Activated CD4-positive, alpha-beta T cell treated with anti-CD3 and anti-CD28 coated beads, Interleukin-2, Interleukin-4, amounts not matched to agents 100 ng/mL and 50 ng/mL, durations not matched to agents 16 hours and 8 hours (primary cell): ENCODE results near the gene RYR3.

Source experiments
- DNase-seq: peaks from one replicate; pipeline ENCODE4 v3.0.0-alpha.2; 2020; ENCODE audit warnings: low spot score

RYR3 gene

GRCh38 chr15:33716025-33716424 lies 405.3 kb downstream of the RYR3 start:
- peak; percentile 42 for DNase-seq

DNA sequence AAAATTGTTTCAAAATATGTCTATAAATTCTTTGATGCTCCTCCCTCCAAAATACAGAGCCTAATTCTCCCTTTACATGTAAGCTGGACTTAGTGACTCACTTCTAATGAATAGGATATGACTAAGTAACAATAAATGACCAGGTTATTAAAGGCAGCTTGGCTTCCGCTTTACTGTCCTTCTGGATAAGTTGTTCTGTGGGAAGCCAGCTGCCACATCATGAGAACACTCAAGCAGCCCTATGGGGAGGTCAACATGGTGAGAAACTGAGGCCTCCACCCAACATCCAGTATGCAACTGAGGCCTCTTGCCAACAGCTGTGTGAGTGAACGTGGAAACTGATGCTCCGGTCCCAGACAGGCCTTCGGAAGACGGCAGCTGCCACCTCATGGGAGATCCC lies 410.2 kb downstream of the RYR3 start:
- no peak for DNase-seq

DNA sequence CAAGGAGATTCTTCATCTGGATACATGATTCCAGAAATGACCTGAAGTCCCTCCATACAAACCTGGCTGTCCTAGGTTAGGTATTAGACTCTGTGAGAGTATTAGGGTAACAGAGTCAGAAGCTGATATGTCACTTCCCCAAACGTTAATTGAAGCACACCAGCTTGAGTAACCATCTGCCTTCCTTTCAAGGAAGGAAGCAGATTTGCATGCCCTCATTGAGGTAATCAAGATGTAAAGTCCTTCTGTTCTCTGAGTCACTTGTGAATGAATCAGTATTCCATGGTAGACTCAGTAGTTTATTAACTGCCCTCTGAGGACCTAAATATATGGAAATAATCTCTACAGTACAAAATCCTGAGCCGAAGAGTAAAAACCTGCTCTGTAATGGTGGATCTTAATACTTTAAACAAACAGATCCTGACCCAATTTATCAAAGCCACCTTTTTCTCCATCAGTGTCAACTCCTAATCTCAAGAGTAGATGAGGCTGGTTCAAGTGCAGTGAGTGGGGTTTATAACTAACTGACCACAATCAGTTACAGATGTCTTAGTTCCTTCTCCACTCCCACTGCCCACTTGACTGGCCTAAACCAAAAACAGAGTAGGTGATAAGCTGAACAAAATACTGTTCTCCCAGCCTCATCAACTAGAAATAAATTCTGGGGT lies 411.4 kb downstream of the RYR3 start:
- DNase-seq = no peak

DNA sequence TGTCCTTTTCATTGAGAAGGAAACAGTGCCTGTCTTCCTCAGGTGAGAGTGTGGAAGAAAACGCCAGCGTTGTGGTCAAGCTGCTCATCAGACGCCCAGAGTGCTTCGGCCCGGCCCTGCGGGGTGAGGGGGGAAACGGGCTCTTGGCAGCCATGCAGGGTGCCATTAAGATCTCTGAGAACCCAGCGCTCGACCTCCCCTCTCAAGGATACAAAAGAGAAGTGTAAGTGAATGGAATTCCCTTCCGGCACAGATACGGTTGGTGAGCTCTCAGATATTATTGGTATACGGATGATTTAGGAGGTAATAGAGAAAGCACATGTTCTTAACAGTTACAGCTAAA lies 411.9 kb downstream of the RYR3 start:
- DNase-seq = no peak

- no peak for DNase-seq
Measured at GRCh38 chr15:33724321-33725036, 413.7 kb downstream of the RYR3 start.

DNA sequence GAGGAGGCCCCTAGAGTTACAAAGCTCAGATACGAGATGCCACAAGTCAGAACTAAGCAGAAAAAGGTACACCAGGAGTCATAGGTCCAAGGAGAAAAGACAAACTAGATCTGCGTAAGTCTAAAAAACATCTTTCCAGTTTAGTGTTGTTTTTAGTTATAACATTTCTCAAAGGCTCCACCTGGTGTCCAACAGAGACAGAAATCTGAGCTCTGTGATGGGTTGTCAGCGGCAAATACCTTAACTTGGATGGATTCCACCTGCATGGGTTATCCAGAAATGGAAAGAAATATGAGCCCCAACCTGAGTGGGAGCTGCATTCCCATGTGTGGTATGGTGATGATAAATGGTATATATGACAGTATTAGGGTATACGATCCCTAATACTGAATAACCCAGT lies 418.9 kb downstream of the RYR3 start:
- no peak for DNase-seq

- no peak for DNase-seq
Measured at GRCh38 chr15:33730815-33731214, 420.0 kb downstream of the RYR3 start.

DNA sequence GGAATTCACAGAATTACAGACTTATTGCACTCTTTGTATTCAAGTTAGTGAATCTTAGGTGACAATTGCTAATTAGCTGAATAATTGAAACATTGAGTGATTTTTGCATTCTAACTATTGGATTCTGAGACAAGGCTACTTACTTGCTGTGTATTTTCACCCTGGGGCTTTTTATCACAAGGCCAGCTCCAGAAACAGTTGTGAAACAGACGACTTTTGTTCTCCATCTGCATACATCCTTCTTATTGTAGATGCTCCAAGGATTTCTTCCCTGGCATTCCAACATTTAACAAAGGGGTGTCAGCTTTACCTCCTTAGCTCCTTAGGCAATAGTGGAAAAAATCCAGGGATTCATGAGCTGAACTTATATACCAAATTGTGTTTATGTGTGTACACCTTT lies 424.4 kb downstream of the RYR3 start:
- no peak for DNase-seq

GRCh38 chr15:33735637-33736247 lies 425.0 kb downstream of the RYR3 start:
- DNase-seq = peak; percentile 19

DNA sequence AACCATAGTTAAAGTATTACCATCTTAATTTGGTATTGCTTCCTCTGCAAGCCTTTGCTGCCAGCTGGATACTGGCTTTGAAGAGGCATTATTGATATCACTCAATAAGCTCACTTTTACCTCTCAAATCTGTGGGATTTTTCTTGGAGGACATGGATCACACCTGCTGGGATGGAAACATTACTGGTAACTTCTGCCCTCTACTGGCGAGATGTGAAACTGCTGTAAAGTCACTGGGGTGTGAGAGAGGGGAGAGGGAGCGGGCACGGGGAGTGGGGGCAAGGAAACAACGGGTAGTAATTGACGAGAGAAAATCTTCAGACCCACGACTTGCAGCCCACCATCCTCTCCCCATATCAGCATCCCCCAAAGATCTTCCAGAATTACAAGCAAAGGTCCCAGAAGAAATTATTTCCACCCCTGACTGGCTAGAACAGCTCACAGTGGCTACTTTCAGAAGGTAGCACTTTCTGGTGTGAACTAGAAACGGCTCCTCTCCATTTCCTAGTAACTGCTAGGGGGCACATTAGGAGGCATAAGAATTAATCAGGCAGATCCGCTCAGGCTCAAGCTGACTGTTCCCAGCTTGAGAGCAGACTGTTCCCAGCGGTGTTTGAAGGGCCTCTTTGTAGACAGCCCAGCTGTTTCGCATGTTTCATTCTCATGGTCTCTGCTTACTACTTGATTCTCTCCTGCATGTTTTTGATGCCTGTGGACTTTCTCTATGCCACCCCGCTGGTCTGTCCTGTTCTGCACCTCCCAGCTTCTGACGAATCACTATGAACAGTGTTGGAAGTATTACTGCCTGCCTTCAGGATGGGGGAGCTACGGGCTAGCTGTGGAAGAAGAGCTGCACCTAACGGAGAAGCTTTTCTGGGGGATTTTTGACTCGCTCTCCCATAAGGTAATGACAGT lies 427.2 kb downstream of the RYR3 start:
- DNase-seq = peak; percentile 39

DNA sequence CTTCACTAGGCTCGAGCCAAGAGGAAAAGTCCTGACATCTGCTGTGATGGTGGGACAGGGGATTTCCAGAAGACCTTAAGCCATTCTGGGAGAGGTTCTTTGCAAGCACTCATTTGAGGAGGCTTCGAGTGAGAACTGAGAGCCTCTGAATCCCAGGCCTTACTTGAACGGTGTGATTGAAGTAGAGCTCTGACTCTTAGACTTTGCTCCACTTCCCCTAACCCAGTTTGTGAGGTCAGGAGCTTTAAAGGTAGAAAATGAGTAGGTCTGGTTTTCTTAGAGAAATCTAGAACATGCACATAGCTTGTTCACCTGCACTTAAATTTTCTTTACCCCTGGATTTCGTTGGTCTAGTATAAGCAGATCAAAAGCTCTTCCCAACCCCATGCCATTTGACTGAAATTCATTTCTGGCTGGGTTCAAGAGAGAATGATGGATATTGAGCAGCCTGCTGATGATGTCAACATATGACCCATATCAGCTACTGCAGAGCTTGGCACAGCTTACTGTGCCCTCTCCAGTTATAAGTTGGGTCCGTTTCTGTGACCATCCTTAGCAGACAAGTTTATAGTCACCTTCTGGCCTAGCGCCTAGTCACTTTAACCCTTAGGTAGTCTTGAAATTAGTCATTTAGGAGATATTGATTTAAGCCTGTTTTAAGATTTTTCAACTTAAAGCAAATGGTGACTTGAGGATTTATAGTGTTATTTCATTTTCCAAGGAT lies 428.3 kb downstream of the RYR3 start:
- DNase-seq = peak; percentile 61

- no peak for DNase-seq
Measured at GRCh38 chr15:33742306-33742705, 431.5 kb downstream of the RYR3 start.

DNA sequence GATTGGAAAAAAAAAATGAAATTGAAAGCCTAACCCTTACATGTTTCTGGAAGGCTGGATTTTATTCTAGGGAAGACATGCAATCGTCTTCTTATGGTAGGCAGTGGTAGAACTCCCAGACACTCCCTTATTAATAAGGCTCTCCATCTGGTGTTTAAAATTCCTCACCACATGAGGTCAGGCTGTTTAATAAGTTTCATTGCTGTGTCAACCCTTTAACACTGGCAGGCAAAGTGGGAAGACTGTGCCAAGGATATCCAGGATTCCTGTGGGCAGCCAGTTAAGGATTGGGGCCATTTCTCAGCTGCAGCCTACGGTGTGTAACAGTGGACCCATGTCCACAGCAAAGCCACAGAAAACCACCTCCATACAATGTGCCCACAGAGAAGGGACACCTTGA lies 432.0 kb downstream of the RYR3 start:
- DNase-seq = no peak

DNA sequence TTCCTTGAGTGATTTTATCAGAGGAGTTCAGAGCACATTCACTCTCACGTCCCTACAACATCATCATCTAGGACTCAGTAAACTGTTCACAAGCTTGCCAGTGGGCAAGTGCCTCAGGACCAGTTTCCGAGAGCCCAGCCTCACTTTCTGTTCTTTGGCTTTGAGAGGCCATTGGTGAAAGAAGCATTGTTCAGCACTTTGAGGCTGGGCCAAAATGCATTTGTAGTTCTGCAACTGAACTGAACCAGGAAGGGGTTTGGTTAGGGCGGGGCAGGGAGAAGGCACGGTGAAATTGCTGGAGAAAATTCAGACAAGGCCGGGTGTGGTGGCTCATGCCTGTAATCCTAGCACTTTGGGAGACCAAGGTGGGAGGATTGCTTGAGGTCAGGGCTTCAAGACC lies 435.4 kb downstream of the RYR3 start:
- no peak for DNase-seq

- DNase-seq = no peak
Measured at GRCh38 chr15:33753012-33753411, 442.2 kb downstream of the RYR3 start.

DNA sequence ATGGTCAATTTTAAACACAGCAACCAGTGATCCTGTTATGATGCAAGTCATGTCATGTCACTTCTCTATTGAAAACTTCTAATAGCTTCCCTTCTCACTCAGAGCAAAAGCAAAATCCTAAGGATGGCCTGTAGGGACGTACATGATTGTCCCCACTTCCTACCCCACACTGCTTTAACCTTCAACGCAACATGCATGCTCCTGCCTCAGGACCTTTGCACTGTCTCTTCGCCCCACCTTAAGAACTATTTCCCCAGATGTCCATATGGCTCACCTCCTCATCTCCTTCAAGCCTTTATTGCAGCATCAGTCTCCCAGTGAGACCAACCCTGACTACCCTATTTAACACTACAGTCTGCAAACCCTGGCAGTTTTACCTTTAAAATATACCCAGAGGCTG lies 443.5 kb downstream of the RYR3 start:
- DNase-seq = no peak

GRCh38 chr15:33756961-33757360 lies 446.2 kb downstream of the RYR3 start:
- no peak for DNase-seq

GRCh38 chr15:33757516-33758232 lies 446.9 kb downstream of the RYR3 start:
- DNase-seq = no peak

DNA sequence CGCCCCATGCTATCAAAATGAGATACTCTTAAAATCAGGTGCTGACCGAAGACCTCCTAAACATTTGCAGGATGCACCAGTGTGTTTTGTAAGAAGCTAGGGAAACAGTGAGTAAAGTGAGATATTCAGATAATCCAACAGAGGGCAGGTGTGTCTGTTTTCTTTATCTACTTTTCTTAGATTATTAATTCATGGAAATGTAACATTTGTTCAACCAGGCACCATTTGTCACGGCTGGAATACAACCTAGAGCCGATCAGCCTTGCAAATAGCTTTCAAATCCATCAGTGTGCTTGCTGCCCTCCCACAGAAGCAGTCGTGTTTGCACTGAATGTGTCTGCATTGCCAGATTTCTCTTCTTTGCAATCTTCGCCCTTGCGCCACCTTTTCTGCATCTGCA lies 455.6 kb downstream of the RYR3 start:
- DNase-seq = no peak

DNA sequence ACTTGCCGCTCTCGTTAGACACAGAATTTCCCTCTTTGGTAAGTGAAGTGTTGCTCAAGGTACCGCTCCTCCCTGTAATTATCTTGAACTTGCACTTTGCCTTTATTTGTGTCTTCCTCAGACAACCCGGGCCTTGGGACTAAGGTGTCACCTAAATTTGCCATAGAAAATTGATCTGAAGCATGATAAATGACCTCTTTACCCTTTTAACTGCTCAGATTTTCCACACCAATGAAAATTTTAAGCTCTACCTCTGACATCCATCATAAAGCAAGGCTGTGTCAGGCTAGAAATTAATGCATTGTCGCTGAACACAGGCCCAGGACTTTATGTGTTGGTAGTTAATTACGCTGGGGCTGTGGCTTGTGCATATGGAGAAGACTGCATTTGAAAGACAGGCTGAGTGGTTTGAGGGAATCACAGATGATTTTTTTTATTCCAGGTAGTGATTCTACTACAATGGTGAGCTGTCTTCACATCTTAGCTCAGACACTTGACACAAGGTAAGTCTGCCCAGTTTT lies 458.0 kb downstream of the RYR3 start:
- no peak for DNase-seq

DNA sequence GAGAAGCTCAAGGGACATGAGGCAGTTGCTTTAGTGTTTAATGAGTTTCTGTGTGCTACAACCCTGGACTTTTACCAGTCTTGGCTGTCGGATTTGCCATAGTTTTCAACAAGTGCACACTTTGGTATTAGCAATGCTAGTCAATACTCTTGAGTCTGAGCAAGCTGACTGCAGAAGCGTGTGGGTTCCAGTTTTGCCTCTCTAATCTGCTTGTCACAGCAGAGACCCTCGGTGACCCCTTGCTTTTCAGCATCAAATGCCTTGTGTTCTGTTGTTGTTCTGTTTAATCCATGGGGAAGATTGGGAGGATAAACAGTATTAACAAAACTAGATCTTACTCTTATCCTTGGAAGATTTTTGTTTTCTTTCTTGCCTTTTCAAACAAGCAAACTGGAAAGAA lies 463.2 kb downstream of the RYR3 start:
- no peak for DNase-seq
